WERI-Rb-1 (cell line): ENCODE results near the gene AP4M1.
A peak's percentile ranks its signal among the peaks of the same experiment; 100 is the strongest.

ENCODE experiments used
- DNase-seq: peaks from one replicate; pipeline ENCODE4 v3.0.0-alpha.2; 2020
- H3K27ac ChIP-seq: fragments of 250-450 bp; sonication (Bioruptor Pico); 2 replicates; pipeline ENCODE4 v1.5.1; 2020; ENCODE audit warnings: mild to moderate bottlenecking, moderate library complexity
- H3K27me3 ChIP-seq: fragments of 250-450 bp; sonication (Bioruptor Pico); 2 replicates; pipeline ENCODE4 v1.5.1; 2021; ENCODE audit warnings: mild to moderate bottlenecking, low read depth, moderate library complexity; ENCODE audit not compliant: insufficient read depth, severe bottlenecking
- H3K36me3 ChIP-seq: fragments of 250-450 bp; sonication (Bioruptor Pico); 2 replicates; pipeline ENCODE4 v1.5.1; 2020; ENCODE audit warnings: mild to moderate bottlenecking, moderate library complexity
- H3K4me3 ChIP-seq: 2 replicates; pipeline ENCODE4 v1.5.1; 2011; ENCODE audit warnings: low read depth, mild to moderate bottlenecking, control low read depth, low read length
- H3K9me3 ChIP-seq: fragments of 250-450 bp; sonication (Bioruptor Pico); 2 replicates; pipeline ENCODE4 v1.5.1; 2021; ENCODE audit warnings: mild to moderate bottlenecking, moderate library complexity; ENCODE audit not compliant: severe bottlenecking
- TF ChIP-seq, protein P1 (sequence below): IDR thresholded peaks from 2 replicates; pipeline ENCODE4 v1.5.1; 2011; ENCODE audit warnings: low read depth, mild to moderate bottlenecking, control low read depth, inconsistent platforms, low read length

AP4M1 gene

GRCh38 chr7:100106633-100107032 lies 5.2 kb downstream of the AP4M1 start:
- Histone ChIP-seq H3K27ac (no peak overlapping the region), H3K4me3 (no peak overlapping the region), H3K36me3 (peaks cover 86% of the 10 kb centered on the region), H3K9me3 (no peaks in the 10 kb centered on the region), H3K27me3 (no peaks in the 10 kb centered on the region)
- no peak for DNase-seq
- TF ChIP-seq, protein P1, sequence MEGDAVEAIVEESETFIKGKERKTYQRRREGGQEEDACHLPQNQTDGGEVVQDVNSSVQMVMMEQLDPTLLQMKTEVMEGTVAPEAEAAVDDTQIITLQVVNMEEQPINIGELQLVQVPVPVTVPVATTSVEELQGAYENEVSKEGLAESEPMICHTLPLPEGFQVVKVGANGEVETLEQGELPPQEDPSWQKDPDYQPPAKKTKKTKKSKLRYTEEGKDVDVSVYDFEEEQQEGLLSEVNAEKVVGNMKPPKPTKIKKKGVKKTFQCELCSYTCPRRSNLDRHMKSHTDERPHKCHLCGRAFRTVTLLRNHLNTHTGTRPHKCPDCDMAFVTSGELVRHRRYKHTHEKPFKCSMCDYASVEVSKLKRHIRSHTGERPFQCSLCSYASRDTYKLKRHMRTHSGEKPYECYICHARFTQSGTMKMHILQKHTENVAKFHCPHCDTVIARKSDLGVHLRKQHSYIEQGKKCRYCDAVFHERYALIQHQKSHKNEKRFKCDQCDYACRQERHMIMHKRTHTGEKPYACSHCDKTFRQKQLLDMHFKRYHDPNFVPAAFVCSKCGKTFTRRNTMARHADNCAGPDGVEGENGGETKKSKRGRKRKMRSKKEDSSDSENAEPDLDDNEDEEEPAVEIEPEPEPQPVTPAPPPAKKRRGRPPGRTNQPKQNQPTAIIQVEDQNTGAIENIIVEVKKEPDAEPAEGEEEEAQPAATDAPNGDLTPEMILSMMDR = no peak

- H3K36me3 ChIP-seq = peaks cover 91% of the 10 kb centered on the region
- DNase-seq = no peak
- TF ChIP-seq, protein P1 = no peak
These were observed 5.8 kb downstream of the AP4M1 start for GRCh38 chr7:100107125-100107737.

DNA sequence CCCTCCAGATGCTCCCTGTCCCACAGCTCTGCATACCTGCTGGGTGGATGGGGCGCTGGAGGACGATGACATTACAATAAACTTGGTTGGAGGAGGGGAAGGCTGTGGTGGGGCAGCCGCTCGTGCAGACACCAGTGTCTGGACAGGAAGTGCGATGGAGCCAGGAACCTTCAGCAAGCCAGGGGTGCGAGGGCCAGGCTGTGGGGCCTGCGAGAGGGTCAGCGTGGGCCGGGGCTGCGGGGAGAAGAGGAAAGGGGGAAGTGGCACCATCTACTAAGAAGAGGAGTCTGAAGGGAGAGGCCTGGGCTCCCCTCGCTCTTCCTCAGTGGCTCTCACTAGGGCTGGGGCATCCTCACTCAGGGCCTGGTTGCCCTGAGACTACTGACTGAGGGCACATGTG lies 6.4 kb downstream of the AP4M1 start:
- no peaks in the 10 kb centered on the region for H3K27me3 ChIP-seq
- H3K4me3 ChIP-seq = no peak overlapping the region
- H3K9me3 ChIP-seq = no peaks in the 10 kb centered on the region
- TF ChIP-seq, protein P1 = no peak
- DNase-seq = no peak
- peaks cover 94% of the 10 kb centered on the region for H3K36me3 ChIP-seq
- H3K27ac ChIP-seq = no peak overlapping the region

More at GRCh38 chr7:100107125-100107737, 5.8 kb downstream of the AP4M1 start:
- Histone ChIP-seq H3K27ac (no peak overlapping the region), H3K4me3 (no peak overlapping the region), H3K9me3 (no peaks in the 10 kb centered on the region), H3K27me3 (no peaks in the 10 kb centered on the region)

DNA sequence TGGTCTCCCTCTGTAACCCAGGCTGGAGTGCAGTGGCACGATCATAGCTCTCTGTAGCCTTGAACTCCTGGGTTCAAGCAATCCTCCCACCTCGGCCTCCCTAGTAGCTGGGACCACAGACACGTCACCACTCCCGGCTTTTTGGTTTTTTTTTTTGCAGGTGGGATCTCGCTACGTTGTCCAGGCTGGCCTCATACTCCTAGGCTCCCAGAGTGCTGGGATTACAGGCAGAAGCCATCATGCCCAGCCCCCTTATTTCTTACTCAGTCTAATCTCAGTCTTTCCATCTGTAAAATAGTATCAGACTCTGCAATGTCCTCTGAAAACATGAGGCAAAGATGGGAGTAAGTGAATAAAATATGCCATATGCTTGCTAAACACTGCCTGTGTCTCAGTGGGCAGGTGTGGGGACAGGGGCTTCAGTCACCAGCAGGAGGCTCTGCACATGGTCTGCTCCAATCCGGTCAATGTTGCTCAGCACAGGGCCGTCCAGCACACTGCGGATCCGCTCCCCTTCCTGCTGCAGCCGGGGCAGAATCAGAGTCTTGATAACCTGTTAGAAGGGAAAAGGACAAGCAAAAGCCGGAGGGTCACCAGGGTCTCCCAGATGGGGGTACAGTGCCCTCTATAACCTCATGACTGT lies 8.2 kb downstream of the AP4M1 start:
- no peaks in the 10 kb centered on the region for H3K27me3 ChIP-seq
- no peaks in the 10 kb centered on the region for H3K9me3 ChIP-seq
- no peak overlapping the region for H3K27ac ChIP-seq
- TF ChIP-seq, protein P1 = peak; percentile 59
- DNase-seq = no peak
- no peak overlapping the region for H3K4me3 ChIP-seq
- peaks cover 87% of the 10 kb centered on the region for H3K36me3 ChIP-seq

- Histone ChIP-seq H3K36me3 (peaks cover 71% of the 10 kb centered on the region), H3K27me3 (no peaks in the 10 kb centered on the region)
- DNase-seq = no peak
These were observed 9.7 kb downstream of the AP4M1 start for GRCh38 chr7:100111156-100111555.

More at GRCh38 chr7:100111156-100111555, 9.7 kb downstream of the AP4M1 start:
- TF ChIP-seq, protein P1 = no peak
- Histone ChIP-seq H3K9me3 (no peaks in the 10 kb centered on the region), H3K4me3 (no peak overlapping the region), H3K27ac (no peak overlapping the region)
